ENCODE measurements around the gene FLVCR2.

FLVCR2 gene

DNA sequence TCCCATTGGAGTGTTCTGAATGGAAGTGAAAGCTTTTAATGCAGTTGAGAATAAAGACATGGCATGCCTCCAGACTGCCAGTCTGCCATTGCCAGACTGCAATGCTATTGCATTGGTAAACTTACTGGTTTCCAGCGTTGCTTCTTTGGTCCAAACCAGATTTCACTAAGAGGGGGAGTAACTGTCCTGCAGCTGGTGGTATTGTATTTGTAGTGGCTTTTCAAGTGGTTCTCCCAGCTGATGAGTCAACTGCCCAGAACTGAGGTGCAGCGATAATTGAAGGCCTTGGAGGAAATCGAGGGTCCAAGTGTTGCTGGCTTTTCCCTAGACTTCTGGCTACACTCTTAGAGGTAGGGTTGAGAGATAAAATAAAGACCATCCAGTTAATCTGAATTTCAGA lies 50.4 kb downstream of the FLVCR2 start:
- Histone ChIP-seq H3K36me3 (ENCODE audit: control insufficient read depth, low read length) (no peaks in the 10 kb centered on the region), H3K27ac (ENCODE audit: low read depth, low read length) (no peak overlapping the region), H3K4me2 (ENCODE audit: low read length) (no peak overlapping the region), H4K20me1 (ENCODE audit: control insufficient read depth, insufficient read depth, low read depth, low read length) (no peaks in the 10 kb centered on the region), H3K4me1 (ENCODE audit: control insufficient read depth, low read length) (peaks cover 8% of the 10 kb centered on the region), H3K9me2 (replicated peaks; ENCODE audit: control insufficient read depth, low read length) (no peaks in the 10 kb centered on the region), H3K27me3 (ENCODE audit: control insufficient read depth, low read length) (peaks cover 15% of the 10 kb centered on the region; the same call in 1 of the 2 replicates), H3K9me3 (ENCODE audit: control insufficient read depth, insufficient read depth, low read length) (no peaks in the 10 kb centered on the region), H3F3A (ENCODE audit: control insufficient read depth, insufficient read depth) (no peaks in the 10 kb centered on the region), H3K79me2 (ENCODE audit: control insufficient read depth, low read length) (no peaks in the 10 kb centered on the region), H3K4me3 (ENCODE audit: low read length) (no peak overlapping the region)
- no peak for TF ChIP-seq EZH2phosphoT487 (IDR thresholded peaks at IDR 0.05; ENCODE audit: borderline replicate concordance, low read length)
- TF ChIP-seq, protein P1, sequence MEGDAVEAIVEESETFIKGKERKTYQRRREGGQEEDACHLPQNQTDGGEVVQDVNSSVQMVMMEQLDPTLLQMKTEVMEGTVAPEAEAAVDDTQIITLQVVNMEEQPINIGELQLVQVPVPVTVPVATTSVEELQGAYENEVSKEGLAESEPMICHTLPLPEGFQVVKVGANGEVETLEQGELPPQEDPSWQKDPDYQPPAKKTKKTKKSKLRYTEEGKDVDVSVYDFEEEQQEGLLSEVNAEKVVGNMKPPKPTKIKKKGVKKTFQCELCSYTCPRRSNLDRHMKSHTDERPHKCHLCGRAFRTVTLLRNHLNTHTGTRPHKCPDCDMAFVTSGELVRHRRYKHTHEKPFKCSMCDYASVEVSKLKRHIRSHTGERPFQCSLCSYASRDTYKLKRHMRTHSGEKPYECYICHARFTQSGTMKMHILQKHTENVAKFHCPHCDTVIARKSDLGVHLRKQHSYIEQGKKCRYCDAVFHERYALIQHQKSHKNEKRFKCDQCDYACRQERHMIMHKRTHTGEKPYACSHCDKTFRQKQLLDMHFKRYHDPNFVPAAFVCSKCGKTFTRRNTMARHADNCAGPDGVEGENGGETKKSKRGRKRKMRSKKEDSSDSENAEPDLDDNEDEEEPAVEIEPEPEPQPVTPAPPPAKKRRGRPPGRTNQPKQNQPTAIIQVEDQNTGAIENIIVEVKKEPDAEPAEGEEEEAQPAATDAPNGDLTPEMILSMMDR (IDR thresholded peaks at IDR 0.05; ENCODE audit: low read depth, low read length, poor library complexity, severe bottlenecking): no peak

- no peaks in the 10 kb centered on the region for H4K20me1 ChIP-seq (ENCODE audit: control insufficient read depth, insufficient read depth, low read depth, low read length)
- no peaks in the 10 kb centered on the region for H3K79me2 ChIP-seq (ENCODE audit: control insufficient read depth, low read length)
- no peaks in the 10 kb centered on the region for H3F3A ChIP-seq (ENCODE audit: control insufficient read depth, insufficient read depth)
- no peak overlapping the region for H3K27ac ChIP-seq (ENCODE audit: low read depth, low read length)
- H3K9me3 ChIP-seq (ENCODE audit: control insufficient read depth, insufficient read depth, low read length): no peaks in the 10 kb centered on the region
- no peak overlapping the region for H3K4me3 ChIP-seq (ENCODE audit: low read length)
- H3K27me3 ChIP-seq (ENCODE audit: control insufficient read depth, low read length): peaks cover 15% of the 10 kb centered on the region; the same call in 1 of the 2 replicates
- H3K4me2 ChIP-seq (ENCODE audit: low read length): no peak overlapping the region
- H3K36me3 ChIP-seq (ENCODE audit: control insufficient read depth, low read length): no peaks in the 10 kb centered on the region
- H3K4me1 ChIP-seq (ENCODE audit: control insufficient read depth, low read length): no peaks in the 10 kb centered on the region
- H3K9me2 ChIP-seq (replicated peaks; ENCODE audit: control insufficient read depth, low read length): no peaks in the 10 kb centered on the region
- no peak for TF ChIP-seq EZH2phosphoT487 (IDR thresholded peaks at IDR 0.05; ENCODE audit: borderline replicate concordance, low read length)
These were observed 52.5 kb downstream of the FLVCR2 start for GRCh38 chr14:75630695-75631452.

- H3K79me2 ChIP-seq (ENCODE audit: control insufficient read depth, low read length): no peaks in the 10 kb centered on the region
- no peaks in the 10 kb centered on the region for H3K36me3 ChIP-seq (ENCODE audit: control insufficient read depth, low read length)
- H3K4me3 ChIP-seq (ENCODE audit: low read length): no peak overlapping the region
- H3K27me3 ChIP-seq (ENCODE audit: control insufficient read depth, low read length): peaks cover 15% of the 10 kb centered on the region; the same call in 1 of the 2 replicates
- no peaks in the 10 kb centered on the region for H3K9me2 ChIP-seq (replicated peaks; ENCODE audit: control insufficient read depth, low read length)
- H3F3A ChIP-seq (ENCODE audit: control insufficient read depth, insufficient read depth): no peaks in the 10 kb centered on the region
- no peak overlapping the region for H3K27ac ChIP-seq (ENCODE audit: low read depth, low read length)
- no peaks in the 10 kb centered on the region for H3K4me1 ChIP-seq (ENCODE audit: control insufficient read depth, low read length)
- H4K20me1 ChIP-seq (ENCODE audit: control insufficient read depth, insufficient read depth, low read depth, low read length): no peaks in the 10 kb centered on the region
- H3K4me2 ChIP-seq (ENCODE audit: low read length): no peak overlapping the region
- TF ChIP-seq, protein P1 (IDR thresholded peaks at IDR 0.05; ENCODE audit: low read depth, low read length, poor library complexity, severe bottlenecking): no peak
- TF ChIP-seq EZH2phosphoT487 (IDR thresholded peaks at IDR 0.05; ENCODE audit: borderline replicate concordance, low read length): no peak
- H3K9me3 ChIP-seq (ENCODE audit: control insufficient read depth, insufficient read depth, low read length): no peaks in the 10 kb centered on the region
These were observed 53.0 kb downstream of the FLVCR2 start for GRCh38 chr14:75631453-75631831.

GRCh38 chr14:75634848-75635247 lies 56.4 kb downstream of the FLVCR2 start:
- no peaks in the 10 kb centered on the region for H3K9me2 ChIP-seq (replicated peaks; ENCODE audit: control insufficient read depth, low read length)
- no peak overlapping the region for H3K4me2 ChIP-seq (ENCODE audit: low read length)
- TF ChIP-seq EZH2phosphoT487 (IDR thresholded peaks at IDR 0.05; ENCODE audit: borderline replicate concordance, low read length): no peak
- TF ChIP-seq, protein P1 (IDR thresholded peaks at IDR 0.05; ENCODE audit: low read depth, low read length, poor library complexity, severe bottlenecking): no peak
- no peak overlapping the region for H3K4me3 ChIP-seq (ENCODE audit: low read length)
- H3K9me3 ChIP-seq (ENCODE audit: control insufficient read depth, insufficient read depth, low read length): no peaks in the 10 kb centered on the region
- H3K4me1 ChIP-seq (ENCODE audit: control insufficient read depth, low read length): no peaks in the 10 kb centered on the region
- H3K36me3 ChIP-seq (ENCODE audit: control insufficient read depth, low read length): no peaks in the 10 kb centered on the region
- H3K27ac ChIP-seq (ENCODE audit: low read depth, low read length): no peak overlapping the region
- H3K27me3 ChIP-seq (ENCODE audit: control insufficient read depth, low read length): peaks cover 12% of the 10 kb centered on the region; the same call in 1 of the 2 replicates
- H4K20me1 ChIP-seq (ENCODE audit: control insufficient read depth, insufficient read depth, low read depth, low read length): no peaks in the 10 kb centered on the region
- H3F3A ChIP-seq (ENCODE audit: control insufficient read depth, insufficient read depth): no peaks in the 10 kb centered on the region
- H3K79me2 ChIP-seq (ENCODE audit: control insufficient read depth, low read length): no peaks in the 10 kb centered on the region

Measured in DOHH2 (cell line).